ENCODE results near the gene TMEM242.
"Not testable (repeated sequence)": the region's sequence is repeated elsewhere in the genome, so short reads cannot be mapped to it uniquely, and the experiment has no call there.

Gene TMEM242

GRCh38 chr6:157322792-157323254 is 496 bp downstream of the TMEM242 start:
- no peak for DNase-seq

- no peak for DNase-seq
Measured at GRCh38 chr6:157316871-157317814, 6.2 kb downstream of the TMEM242 start.

- no peak for DNase-seq
Measured at GRCh38 chr6:157314705-157315321, 8.5 kb downstream of the TMEM242 start.

GRCh38 chr6:157313531-157314467 is 9.5 kb downstream of the TMEM242 start:
- no peak for DNase-seq

GRCh38 chr6:157312757-157313156 is 10.6 kb downstream of the TMEM242 start:
- no peak for DNase-seq

- DNase-seq = not testable (repeated sequence)
Measured at GRCh38 chr6:157310693-157311092, 12.6 kb downstream of the TMEM242 start.

- DNase-seq = no peak
Measured at GRCh38 chr6:157307661-157308060, 15.7 kb downstream of the TMEM242 start.

- no peak for DNase-seq
Measured at GRCh38 chr6:157305670-157306653, 17.4 kb downstream of the TMEM242 start.

- DNase-seq = no peak
Measured at GRCh38 chr6:157304899-157305663, 18.2 kb downstream of the TMEM242 start.

- DNase-seq = peak in 1 of 2 experiments; percentile 5
Measured at GRCh38 chr6:157302736-157303135, 20.6 kb downstream of the TMEM242 start.

GRCh38 chr6:157300436-157300835 is 22.9 kb downstream of the TMEM242 start:
- DNase-seq = no peak

- no peak for DNase-seq
Measured at GRCh38 chr6:157300006-157300405, 23.3 kb downstream of the TMEM242 start.

GRCh38 chr6:157298216-157298724 is 25.0 kb downstream of the TMEM242 start:
- DNase-seq = no peak

GRCh38 chr6:157294654-157295053 is 28.7 kb downstream of the TMEM242 start:
- no peak for DNase-seq

GRCh38 chr6:157293780-157294179 is 29.5 kb downstream of the TMEM242 start:
- DNase-seq = no peak

GRCh38 chr6:157292202-157292601 is 31.1 kb downstream of the TMEM242 start:
- no peak for DNase-seq

GRCh38 chr6:157291356-157291755 is 32.0 kb downstream of the TMEM242 start:
- no peak for DNase-seq

- DNase-seq = no peak
Measured at GRCh38 chr6:157290797-157291196, 32.5 kb downstream of the TMEM242 start.

- DNase-seq = no peak
Measured at GRCh38 chr6:157289764-157290163, 33.6 kb downstream of the TMEM242 start.

- no peak for DNase-seq
Measured at GRCh38 chr6:157288575-157288974, 34.7 kb downstream of the TMEM242 start.

GRCh38 chr6:157287923-157288322 is 35.4 kb downstream of the TMEM242 start:
- DNase-seq = no peak
